Liver (tissue), 9 donors: Measurements from ENCODE around the gene MMGT1. TPM values are rescaled to one million over a fixed set of nuclear protein-coding genes. Genes with fewer than 3 reads are reported as not detected.

ENCODE experiments used
- DNase-seq: peaks from one replicate; pipeline ENCODE4 v3.0.0-alpha.2; 2017; ENCODE audit warnings: low spot score
- H3K27ac ChIP-seq, 2 donors: one replicate each; pipeline ENCODE4 v1.7.0; 2013; ENCODE audit warnings: inconsistent platforms in 2 of 2, low read length in 2 of 2, control low read depth in 1 of 2, low read depth in 1 of 2, mild to moderate bottlenecking in 1 of 2
- H3K27me3 ChIP-seq, 4 donors: one replicate each; pipeline versions ENCODE4 v1.6.1 to v1.7.0; 2013; ENCODE audit warnings: low read length in 3 of 4, inconsistent platforms in 1 of 4, mild to moderate bottlenecking in 1 of 4, moderate library complexity in 1 of 4; ENCODE audit not compliant: control insufficient read depth in 4 of 4, insufficient read depth in 4 of 4
- H3K36me3 ChIP-seq, 4 donors: one replicate each; pipeline versions ENCODE4 v1.6.1 to v1.7.0; 2013; ENCODE audit warnings: low read length in 3 of 4, mild to moderate bottlenecking in 3 of 4, low read depth in 1 of 4, moderate library complexity in 1 of 4; ENCODE audit not compliant: control insufficient read depth in 4 of 4, insufficient read depth in 3 of 4
- H3K4me1 ChIP-seq, 4 donors: one replicate each; pipeline versions ENCODE4 v1.6.1 to v1.7.0; 2013; ENCODE audit warnings: low read length in 3 of 4, mild to moderate bottlenecking in 3 of 4, moderate library complexity in 1 of 4; ENCODE audit not compliant: control insufficient read depth in 4 of 4, insufficient read depth in 4 of 4
- H3K4me3 ChIP-seq, 3 donors: one replicate each; pipeline versions ENCODE4 v1.6.1 to v1.7.0; 2013; ENCODE audit warnings: low read length in 3 of 3, control low read depth in 1 of 3, low read depth in 1 of 3, mild to moderate bottlenecking in 1 of 3
- H3K9ac ChIP-seq, 2 donors: one replicate each; pipeline ENCODE4 v1.7.0; 2013; ENCODE audit warnings: low read length in 2 of 2, mild to moderate bottlenecking in 2 of 2, moderate library complexity in 2 of 2, control low read depth in 1 of 2, low read depth in 1 of 2
- H3K9me3 ChIP-seq, 4 donors: one replicate each; pipeline versions ENCODE4 v1.6.1 to v1.7.0; 2013; ENCODE audit warnings: low read length in 3 of 4; ENCODE audit not compliant: control insufficient read depth in 4 of 4
- ATF3 ChIP-seq: IDR thresholded peaks from 2 replicates; pipeline ENCODE4 v1.6.1; 2016; ENCODE audit warnings: antibody characterized with exemption
- EGR1 ChIP-seq, 2 donors: IDR thresholded peaks; 2 replicates each; pipeline ENCODE4 v1.6.1; 2016 to 2018; ENCODE audit warnings: antibody characterized with exemption in 2 of 2, low read depth in 2 of 2
- FOXA1 ChIP-seq: IDR thresholded peaks from 2 replicates; pipeline ENCODE4 v1.6.1; 2016; ENCODE audit warnings: antibody characterized with exemption
- FOXA2 ChIP-seq: IDR thresholded peaks from 2 replicates; pipeline ENCODE4 v1.6.1; 2016; ENCODE audit warnings: antibody characterized with exemption
- GABPA ChIP-seq, 2 donors: IDR thresholded peaks in 1 of 2; conservative IDR thresholded peaks in 1 of 2; 2 replicates each; pipeline ENCODE4 v1.6.1; 2016; ENCODE audit warnings: antibody characterized with exemption in 2 of 2, mild to moderate bottlenecking in 1 of 2, moderate library complexity in 1 of 2
- HNF4A ChIP-seq, 2 donors: conservative IDR thresholded peaks; 2 replicates each; pipeline ENCODE4 v1.6.1; 2016; ENCODE audit warnings: antibody characterized with exemption in 2 of 2, mild to moderate bottlenecking in 2 of 2
- HNF4G ChIP-seq: IDR thresholded peaks from 2 replicates; pipeline ENCODE4 v1.6.1; 2016; ENCODE audit warnings: antibody characterized with exemption
- JUND ChIP-seq, 2 donors: IDR thresholded peaks; 2 replicates each; pipeline ENCODE4 v1.6.1; 2016; ENCODE audit warnings: antibody characterized with exemption in 2 of 2
- MAX ChIP-seq: IDR thresholded peaks from 2 replicates; pipeline ENCODE4 v1.6.1; 2016; ENCODE audit warnings: antibody characterized with exemption
- NR2F2 ChIP-seq: IDR thresholded peaks from 2 replicates; pipeline ENCODE4 v1.6.1; 2016; ENCODE audit warnings: antibody characterized with exemption
- RAD21 ChIP-seq, 2 donors: IDR thresholded peaks; 2 replicates each; pipeline ENCODE4 v1.6.1; 2016; ENCODE audit warnings: antibody characterized with exemption in 2 of 2, mild to moderate bottlenecking in 2 of 2
- REST ChIP-seq: IDR thresholded peaks from 2 replicates; pipeline ENCODE4 v1.6.1; 2016; ENCODE audit warnings: antibody characterized with exemption, mild to moderate bottlenecking
- RXRA ChIP-seq, 2 donors: IDR thresholded peaks; 2 replicates each; pipeline ENCODE4 v1.6.1; 2017 to 2018; ENCODE audit warnings: antibody characterized with exemption in 2 of 2, mild to moderate bottlenecking in 1 of 2
- SP1 ChIP-seq: IDR thresholded peaks from 2 replicates; pipeline ENCODE4 v1.6.1; 2018; ENCODE audit warnings: antibody characterized with exemption, mild to moderate bottlenecking
- TAF1 ChIP-seq: conservative IDR thresholded peaks from 2 replicates; pipeline ENCODE4 v1.6.1; 2016; ENCODE audit warnings: antibody characterized with exemption, mild to moderate bottlenecking
- YY1 ChIP-seq: IDR thresholded peaks from 2 replicates; pipeline ENCODE4 v1.6.1; 2016; ENCODE audit warnings: antibody characterized with exemption, mild to moderate bottlenecking
- WGBS: extraction: QIAGEN DNeasy Blood & Tissue Kit; methylation state at CpG from one replicate; pipeline ENCODE4 v1.1.7; 2013; 5-methylcytosine and 5-hydroxymethylcytosine counted together
- polyA plus RNA-seq, 2 donors: library from polyadenylated mRNA; stranded (reverse) in 1 of 2; unstranded in 1 of 2; fragments of 200-250 nt in 1 of 2; fragments of >200 nt in 1 of 2; fragmentation: Nextera tagmentation in 1 of 2; extraction: Ambion mirVana in 1 of 2; gene quantifications; one replicate each; pipeline versions ENCODE4 v1.2.1 to v1.2.3, GENCODE V29; 2013 to 2015
- total RNA-seq, 2 donors: library from RNA; depleted of rRNA; stranded (reverse); fragments of >200 nt; gene quantifications; one replicate each; pipeline ENCODE4 v1.2.3, GENCODE V29; 2014
- TF ChIP-seq, protein P1 (sequence below): IDR thresholded peaks from 2 replicates; pipeline ENCODE4 v1.6.1; 2016; ENCODE audit warnings: antibody characterized with exemption
- TF ChIP-seq, protein P2 (sequence below): fragments of 150-350 bp; IDR thresholded peaks from 2 replicates; pipeline ENCODE4 v1.5.1; 2017; ENCODE audit warnings: improper control_type of control experiment, low read depth, low read length; ENCODE audit not compliant: missing input control
- donor health status: healthy.
- donor health status: healthy.
- donor health status: healthy.
- donor health status: healthy.
- donor health status: healthy.

MMGT1 gene
- total and polyA plus RNA-seq, 4 donors: 3.4 to 4.2 (median 3.6) TPM

DNA sequence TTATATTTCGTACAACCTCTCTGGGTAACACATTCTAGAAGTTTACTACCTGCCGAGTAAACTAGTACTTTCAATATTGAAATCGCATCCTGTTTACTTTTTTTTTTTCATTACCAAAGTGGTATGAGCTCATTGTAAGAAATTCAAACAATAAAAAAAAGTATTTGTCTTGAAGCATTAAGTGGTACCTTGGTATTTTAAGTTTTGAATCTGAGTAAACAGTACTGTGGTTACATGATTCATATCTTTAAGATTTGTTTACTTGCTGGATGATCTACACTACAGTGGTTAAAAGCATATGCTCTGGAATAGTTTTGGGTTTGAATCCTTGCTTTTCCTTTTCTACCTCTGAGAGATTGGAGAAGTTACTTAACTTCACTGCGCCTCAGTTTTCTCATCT is 3.8 kb upstream of the MMGT1 start:
- peaks cover 0 to 6% (median 5%) of the 10 kb centered on the region in 4 donors for H3K4me1 ChIP-seq
- TF ChIP-seq TAF1 (no peak), REST (no peak), RXRA (IDR thresholded peaks at IDR 0.05) (no peak), GABPA (IDR thresholded peaks at IDR 0.05 in 1 of 2, conservative IDR thresholded peaks at IDR 0.05 in 1 of 2) (no peak), HNF4A (conservative IDR thresholded peaks at IDR 0.05) (no peak), FOXA2 (no peak), EGR1 (IDR thresholded peaks at IDR 0.05; ENCODE audit: low read depth in 2 of 2) (no peak), RAD21 (IDR thresholded peaks at IDR 0.05) (no peak), JUND (IDR thresholded peaks at IDR 0.05) (no peak), MAX (no peak), SP1 (no peak)
- TF ChIP-seq, protein P1, sequence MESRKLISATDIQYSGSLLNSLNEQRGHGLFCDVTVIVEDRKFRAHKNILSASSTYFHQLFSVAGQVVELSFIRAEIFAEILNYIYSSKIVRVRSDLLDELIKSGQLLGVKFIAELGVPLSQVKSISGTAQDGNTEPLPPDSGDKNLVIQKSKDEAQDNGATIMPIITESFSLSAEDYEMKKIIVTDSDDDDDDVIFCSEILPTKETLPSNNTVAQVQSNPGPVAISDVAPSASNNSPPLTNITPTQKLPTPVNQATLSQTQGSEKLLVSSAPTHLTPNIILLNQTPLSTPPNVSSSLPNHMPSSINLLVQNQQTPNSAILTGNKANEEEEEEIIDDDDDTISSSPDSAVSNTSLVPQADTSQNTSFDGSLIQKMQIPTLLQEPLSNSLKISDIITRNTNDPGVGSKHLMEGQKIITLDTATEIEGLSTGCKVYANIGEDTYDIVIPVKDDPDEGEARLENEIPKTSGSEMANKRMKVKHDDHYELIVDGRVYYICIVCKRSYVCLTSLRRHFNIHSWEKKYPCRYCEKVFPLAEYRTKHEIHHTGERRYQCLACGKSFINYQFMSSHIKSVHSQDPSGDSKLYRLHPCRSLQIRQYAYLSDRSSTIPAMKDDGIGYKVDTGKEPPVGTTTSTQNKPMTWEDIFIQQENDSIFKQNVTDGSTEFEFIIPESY: no peak
- H3K27me3 ChIP-seq: no peaks in the 10 kb centered on the region
- DNase-seq: no peak
- H3K9ac ChIP-seq: no peak overlapping the region
- no peak overlapping the region for H3K27ac ChIP-seq
- H3K4me3 ChIP-seq: no peak overlapping the region
- H3K36me3 ChIP-seq: no peaks in the 10 kb centered on the region
- H3K9me3 ChIP-seq: no peaks in the 10 kb centered on the region
- WGBS: 90% methylated on average over 4 of the region's 4 CpGs

GRCh38 chrX:135975421-135975820 is 1.6 kb upstream of the MMGT1 start:
- TF ChIP-seq RXRA (IDR thresholded peaks at IDR 0.05) (no peak), YY1 (no peak), ATF3 (no peak), MAX (no peak), FOXA2 (no peak), GABPA (IDR thresholded peaks at IDR 0.05 in 1 of 2, conservative IDR thresholded peaks at IDR 0.05 in 1 of 2) (no peak), RAD21 (IDR thresholded peaks at IDR 0.05) (no peak), HNF4G (no peak), HNF4A (conservative IDR thresholded peaks at IDR 0.05) (no peak), EGR1 (IDR thresholded peaks at IDR 0.05; ENCODE audit: low read depth in 2 of 2) (no peak), JUND (IDR thresholded peaks at IDR 0.05) (no peak), REST (no peak), NR2F2 (no peak), FOXA1 (no peak), SP1 (no peak), TAF1 (no peak)
- TF ChIP-seq, protein P1: no peak
- TF ChIP-seq, protein P2, sequence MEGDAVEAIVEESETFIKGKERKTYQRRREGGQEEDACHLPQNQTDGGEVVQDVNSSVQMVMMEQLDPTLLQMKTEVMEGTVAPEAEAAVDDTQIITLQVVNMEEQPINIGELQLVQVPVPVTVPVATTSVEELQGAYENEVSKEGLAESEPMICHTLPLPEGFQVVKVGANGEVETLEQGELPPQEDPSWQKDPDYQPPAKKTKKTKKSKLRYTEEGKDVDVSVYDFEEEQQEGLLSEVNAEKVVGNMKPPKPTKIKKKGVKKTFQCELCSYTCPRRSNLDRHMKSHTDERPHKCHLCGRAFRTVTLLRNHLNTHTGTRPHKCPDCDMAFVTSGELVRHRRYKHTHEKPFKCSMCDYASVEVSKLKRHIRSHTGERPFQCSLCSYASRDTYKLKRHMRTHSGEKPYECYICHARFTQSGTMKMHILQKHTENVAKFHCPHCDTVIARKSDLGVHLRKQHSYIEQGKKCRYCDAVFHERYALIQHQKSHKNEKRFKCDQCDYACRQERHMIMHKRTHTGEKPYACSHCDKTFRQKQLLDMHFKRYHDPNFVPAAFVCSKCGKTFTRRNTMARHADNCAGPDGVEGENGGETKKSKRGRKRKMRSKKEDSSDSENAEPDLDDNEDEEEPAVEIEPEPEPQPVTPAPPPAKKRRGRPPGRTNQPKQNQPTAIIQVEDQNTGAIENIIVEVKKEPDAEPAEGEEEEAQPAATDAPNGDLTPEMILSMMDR: no peak
- H3K27ac ChIP-seq: no peak overlapping the region
- H3K27me3 ChIP-seq: no peaks in the 10 kb centered on the region
- no peaks in the 10 kb centered on the region for H3K36me3 ChIP-seq
- H3K9me3 ChIP-seq: no peaks in the 10 kb centered on the region
- no peak for DNase-seq
- no peak overlapping the region for H3K4me3 ChIP-seq
- no peak overlapping the region for H3K9ac ChIP-seq
- peaks cover 0 to 13% (median 11%) of the 10 kb centered on the region in 4 donors for H3K4me1 ChIP-seq
- WGBS: 100% methylated on average over 1 of the region's 1 CpG
